ENCODE data around the gene TRAPPC5. TPM values are rescaled to one million over a fixed set of nuclear protein-coding genes. Genes with fewer than 3 reads are reported as not detected.

TRAPPC5 gene
- total RNA-seq, 1 experiment from 2014 or later: 317 TPM

- H3K9ac ChIP-seq (ENCODE audit: low read length): no peak overlapping the region
- no peak overlapping the region for H2AFZ ChIP-seq (ENCODE audit: low read length)
- H3K9me3 ChIP-seq (ENCODE audit: low read length): no peaks in the 10 kb centered on the region
- no peaks in the 10 kb centered on the region for H3K9me2 ChIP-seq (replicated peaks; ENCODE audit: low read length)
- H3K4me2 ChIP-seq (ENCODE audit: low read length): no peak overlapping the region
- H3K36me3 ChIP-seq (ENCODE audit: low read depth, low read length): no peaks in the 10 kb centered on the region
- ChIA-PET POLR2A (ENCODE audit: unreplicated experiment) (no interaction called here), CTCF (interaction anchor here (0.6 to 1.1 kb wide), 3 partner anchors 18 to 312 kb away, joined by 3 to 5 read pairs (median 4); partner anchors contain the start of gene TRAPPC5)
- no TSS peak for BruUV-seq (replicated peaks)
- 0 out of 2 replicates have a peak, but pooled peaks have one; percentile 28 for ATAC-seq
- H3K4me1 ChIP-seq (ENCODE audit: insufficient read depth, low read length): no peaks in the 10 kb centered on the region
- H3F3A ChIP-seq (ENCODE audit: low read length, unreplicated experiment): no peaks in the 10 kb centered on the region
- H3K27me3 ChIP-seq (ENCODE audit: low read length): peaks cover 33% of the 10 kb centered on the region
- no peak for DNase-seq
- H4K20me1 ChIP-seq (ENCODE audit: low read length): no peaks in the 10 kb centered on the region
- H3K79me2 ChIP-seq (ENCODE audit: low read length): no peaks in the 10 kb centered on the region
- intact Hi-C loops (cut with micrococcal nuclease): no loop called here
- H3K4me3 ChIP-seq (ENCODE audit: low read length): no peak overlapping the region
- H3K27ac ChIP-seq (ENCODE audit: low read length): no peak overlapping the region
- TF ChIP-seq EZH2 (IDR thresholded peaks at IDR 0.05; ENCODE audit: low read length, unreplicated experiment) (no peak), EZH2phosphoT487 (IDR thresholded peaks at IDR 0.05; ENCODE audit: borderline replicate concordance, low read length) (no peak)
- TF ChIP-seq, protein P1, sequence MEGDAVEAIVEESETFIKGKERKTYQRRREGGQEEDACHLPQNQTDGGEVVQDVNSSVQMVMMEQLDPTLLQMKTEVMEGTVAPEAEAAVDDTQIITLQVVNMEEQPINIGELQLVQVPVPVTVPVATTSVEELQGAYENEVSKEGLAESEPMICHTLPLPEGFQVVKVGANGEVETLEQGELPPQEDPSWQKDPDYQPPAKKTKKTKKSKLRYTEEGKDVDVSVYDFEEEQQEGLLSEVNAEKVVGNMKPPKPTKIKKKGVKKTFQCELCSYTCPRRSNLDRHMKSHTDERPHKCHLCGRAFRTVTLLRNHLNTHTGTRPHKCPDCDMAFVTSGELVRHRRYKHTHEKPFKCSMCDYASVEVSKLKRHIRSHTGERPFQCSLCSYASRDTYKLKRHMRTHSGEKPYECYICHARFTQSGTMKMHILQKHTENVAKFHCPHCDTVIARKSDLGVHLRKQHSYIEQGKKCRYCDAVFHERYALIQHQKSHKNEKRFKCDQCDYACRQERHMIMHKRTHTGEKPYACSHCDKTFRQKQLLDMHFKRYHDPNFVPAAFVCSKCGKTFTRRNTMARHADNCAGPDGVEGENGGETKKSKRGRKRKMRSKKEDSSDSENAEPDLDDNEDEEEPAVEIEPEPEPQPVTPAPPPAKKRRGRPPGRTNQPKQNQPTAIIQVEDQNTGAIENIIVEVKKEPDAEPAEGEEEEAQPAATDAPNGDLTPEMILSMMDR (conservative IDR thresholded peaks at IDR 0.05; ENCODE audit: low read depth, low read length): no peak
Measured at GRCh38 chr19:7698583-7698982, 17.9 kb downstream of the TRAPPC5 start.

- BruUV-seq (replicated peaks): no TSS peak
- no peak overlapping the region for H3K4me3 ChIP-seq (ENCODE audit: low read length)
- TF ChIP-seq EZH2phosphoT487 (IDR thresholded peaks at IDR 0.05; ENCODE audit: borderline replicate concordance, low read length) (no peak), EZH2 (IDR thresholded peaks at IDR 0.05; ENCODE audit: low read length, unreplicated experiment) (no peak)
- TF ChIP-seq, protein P1 (conservative IDR thresholded peaks at IDR 0.05; ENCODE audit: low read depth, low read length): no peak
- H3K4me1 ChIP-seq (ENCODE audit: insufficient read depth, low read length): no peaks in the 10 kb centered on the region
- H3K27ac ChIP-seq (ENCODE audit: low read length): no peak overlapping the region
- POLR2A ChIA-PET (ENCODE audit: unreplicated experiment): no interaction called here
- H3K36me3 ChIP-seq (ENCODE audit: low read depth, low read length): no peaks in the 10 kb centered on the region
- H3K27me3 ChIP-seq (ENCODE audit: low read length): peaks cover 33% of the 10 kb centered on the region
- H2AFZ ChIP-seq (ENCODE audit: low read length): no peak overlapping the region
- H3K4me2 ChIP-seq (ENCODE audit: low read length): no peak overlapping the region
- H3F3A ChIP-seq (ENCODE audit: low read length, unreplicated experiment): no peaks in the 10 kb centered on the region
- no peaks in the 10 kb centered on the region for H4K20me1 ChIP-seq (ENCODE audit: low read length)
- DNase-seq: no peak
- intact Hi-C loops (cut with micrococcal nuclease): no loop called here
- H3K9me2 ChIP-seq (replicated peaks; ENCODE audit: low read length): no peaks in the 10 kb centered on the region
- H3K9ac ChIP-seq (ENCODE audit: low read length): no peak overlapping the region
- CTCF ChIA-PET: interaction anchor here (0.6 to 1.1 kb wide), 3 partner anchors 18 to 313 kb away, joined by 3 to 5 read pairs (median 4); partner anchors contain the start of gene TRAPPC5
- H3K9me3 ChIP-seq (ENCODE audit: low read length): no peaks in the 10 kb centered on the region
- 0 out of 2 replicates have a peak, but pooled peaks have one; percentile 12 for ATAC-seq
- no peaks in the 10 kb centered on the region for H3K79me2 ChIP-seq (ENCODE audit: low read length)
Measured at GRCh38 chr19:7699003-7699402, 18.4 kb downstream of the TRAPPC5 start.
